BJ (cell line): ENCODE data around the gene RNF181. TPM values are rescaled to one million over a fixed set of nuclear protein-coding genes. Genes with fewer than 3 reads are reported as not detected.
"Not testable (repeated sequence)": the region's sequence is repeated elsewhere in the genome, so short reads cannot be mapped to it uniquely, and the experiment has no call there.

Source experiments
- CTCF ChIA-PET: fragments of 350-600 bp; formaldehyde crosslinking; extraction: SDS; loops from one replicate; lab custom pipeline; 2021; ENCODE audit warnings: antibody characterized with exemption, inconsistent platforms; lab: Yijun Ruan, JAX
- POLR2A ChIA-PET: fragments of 300-600 bp; sonication (Branson Sonifier 250); formaldehyde crosslinking; extraction: SDS; loops from one replicate; lab custom pipeline; 2021; ENCODE audit warnings: antibody characterized with exemption; lab: Charles Lee
- DNase-seq: peaks from one replicate; pipeline ENCODE4 v3.0.0-alpha.2; 2011; ENCODE audit warnings: low read depth
- H3K27me3 ChIP-seq: 2 replicates; pipeline ENCODE4 v1.6.0; 2011; ENCODE audit warnings: low read length; ENCODE audit not compliant: control insufficient read depth, insufficient read depth
- H3K36me3 ChIP-seq: 2 replicates; pipeline ENCODE4 v1.5.1; 2011; ENCODE audit warnings: low read length; ENCODE audit not compliant: control insufficient read depth, insufficient read depth
- H3K4me3 ChIP-seq: 2 replicates; pipeline ENCODE4 v1.5.1; 2011; ENCODE audit warnings: low read depth, mild to moderate bottlenecking, control low read depth, low read length
- polyA plus RNA-seq: library from polyadenylated mRNA; depleted of rRNA; stranded (reverse); fragments of >200 nt; gene quantifications from 2 replicates; pipeline ENCODE4 v1.2.3, GENCODE V29; 2011
- TF ChIP-seq, protein P1 (sequence below): IDR thresholded peaks from 2 replicates; pipeline ENCODE4 v1.5.1; 2011; ENCODE audit warnings: low read depth, mild to moderate bottlenecking, control low read depth, inconsistent platforms, low read length, moderate library complexity; ENCODE audit not compliant: insufficient read depth

Gene RNF181
- polyA plus RNA-seq, 1 experiment, result 376 TPM

DNA sequence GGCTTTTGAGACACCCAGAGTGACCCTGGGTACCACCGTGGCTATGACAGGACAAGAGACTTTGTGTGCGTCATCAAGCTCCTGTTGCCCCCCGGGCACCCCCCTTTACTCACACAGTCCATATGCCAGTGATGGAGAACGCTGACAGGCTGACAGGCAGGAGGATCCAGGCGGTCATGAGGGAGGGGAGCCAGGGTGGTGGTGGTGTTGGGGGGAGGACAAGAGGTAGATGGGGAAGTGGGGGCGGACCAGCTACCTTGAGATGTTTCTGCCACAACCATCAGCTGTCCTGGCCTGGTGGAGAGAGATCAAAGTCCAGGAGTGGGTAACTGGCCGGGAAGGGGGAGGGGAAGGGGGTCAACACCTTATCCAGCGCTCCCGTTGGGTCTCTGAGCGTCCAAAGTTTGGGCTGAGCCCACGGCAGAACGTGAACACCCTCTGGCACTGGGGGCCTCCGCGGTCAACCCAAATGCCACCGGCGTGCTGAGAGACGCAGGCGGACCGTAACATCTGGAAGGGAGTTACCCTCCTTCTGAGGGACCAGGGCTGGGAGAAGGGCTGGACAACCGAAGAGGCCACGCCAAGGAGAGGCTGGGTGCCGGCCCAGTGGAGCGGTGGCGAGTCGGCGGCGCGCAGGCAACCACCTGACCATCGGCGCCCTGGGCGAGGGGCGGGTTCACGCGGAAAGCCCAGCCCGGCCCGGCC is 6.4 kb downstream of the RNF181 start:
- CTCF ChIA-PET, result interaction anchor here (0.6 to 1.6 kb wide), 2 partner anchors 11 to 396 kb away, joined by 3 to 6 read pairs; no protein-coding TSS in a partner anchor
- H3K36me3 ChIP-seq, result peaks cover 16% of the 10 kb centered on the region
- no peaks in the 10 kb centered on the region for H3K27me3 ChIP-seq
- POLR2A ChIA-PET, result interaction anchor here (2.0 kb wide), 1 partner anchor 10 kb away, joined by 5 read pairs; the partner anchor contains the start of gene C2orf68
- peak overlapping the region; percentile 59 for H3K4me3 ChIP-seq
- TF ChIP-seq, protein P1, sequence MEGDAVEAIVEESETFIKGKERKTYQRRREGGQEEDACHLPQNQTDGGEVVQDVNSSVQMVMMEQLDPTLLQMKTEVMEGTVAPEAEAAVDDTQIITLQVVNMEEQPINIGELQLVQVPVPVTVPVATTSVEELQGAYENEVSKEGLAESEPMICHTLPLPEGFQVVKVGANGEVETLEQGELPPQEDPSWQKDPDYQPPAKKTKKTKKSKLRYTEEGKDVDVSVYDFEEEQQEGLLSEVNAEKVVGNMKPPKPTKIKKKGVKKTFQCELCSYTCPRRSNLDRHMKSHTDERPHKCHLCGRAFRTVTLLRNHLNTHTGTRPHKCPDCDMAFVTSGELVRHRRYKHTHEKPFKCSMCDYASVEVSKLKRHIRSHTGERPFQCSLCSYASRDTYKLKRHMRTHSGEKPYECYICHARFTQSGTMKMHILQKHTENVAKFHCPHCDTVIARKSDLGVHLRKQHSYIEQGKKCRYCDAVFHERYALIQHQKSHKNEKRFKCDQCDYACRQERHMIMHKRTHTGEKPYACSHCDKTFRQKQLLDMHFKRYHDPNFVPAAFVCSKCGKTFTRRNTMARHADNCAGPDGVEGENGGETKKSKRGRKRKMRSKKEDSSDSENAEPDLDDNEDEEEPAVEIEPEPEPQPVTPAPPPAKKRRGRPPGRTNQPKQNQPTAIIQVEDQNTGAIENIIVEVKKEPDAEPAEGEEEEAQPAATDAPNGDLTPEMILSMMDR, result no peak
- no peak for DNase-seq

GRCh38 chr2:85602476-85603234 is 7.1 kb downstream of the RNF181 start, which contains the start of gene TMEM150A:
Gene TMEM150A, minus strand, starts transcription at chr2:85602698. Its CDS starts 750 bp downstream, at chr2:85601948.
- CTCF ChIA-PET, result interaction anchor here (0.6 to 1.0 kb wide), 3 partner anchors 17 to 395 kb away, joined by 3 read pairs; no protein-coding TSS in a partner anchor
- Histone ChIP-seq H3K4me3 (peak within 1 kb of the TSS; percentile 59), H3K36me3 (peaks cover 12% of the 10 kb centered on the region), H3K27me3 (no peaks in the 10 kb centered on the region)
- DNase-seq, result no peak
- POLR2A ChIA-PET, result interaction anchor here (2.0 kb wide), 1 partner anchor 9 kb away, joined by 5 read pairs; the partner anchor contains the start of gene C2orf68
- TF ChIP-seq, protein P1, result peak; percentile 28; the same call in 1 of the 2 replicates

GRCh38 chr2:85604133-85604444 is 8.5 kb downstream of the RNF181 start:
- ChIA-PET POLR2A (interaction anchor here (2.2 kb wide), 1 partner anchor 9 kb away, joined by 8 read pairs; the partner anchor contains the start of gene RNF181), CTCF (interaction anchor here (1.0 to 1.1 kb wide), 2 partner anchors 13 to 210 kb away, joined by 3 read pairs; no protein-coding TSS in a partner anchor)
- peaks cover 14% of the 10 kb centered on the region for H3K36me3 ChIP-seq
- not testable (repeated sequence) for H3K27me3 ChIP-seq, H3K4me3 ChIP-seq, DNase-seq

DNA sequence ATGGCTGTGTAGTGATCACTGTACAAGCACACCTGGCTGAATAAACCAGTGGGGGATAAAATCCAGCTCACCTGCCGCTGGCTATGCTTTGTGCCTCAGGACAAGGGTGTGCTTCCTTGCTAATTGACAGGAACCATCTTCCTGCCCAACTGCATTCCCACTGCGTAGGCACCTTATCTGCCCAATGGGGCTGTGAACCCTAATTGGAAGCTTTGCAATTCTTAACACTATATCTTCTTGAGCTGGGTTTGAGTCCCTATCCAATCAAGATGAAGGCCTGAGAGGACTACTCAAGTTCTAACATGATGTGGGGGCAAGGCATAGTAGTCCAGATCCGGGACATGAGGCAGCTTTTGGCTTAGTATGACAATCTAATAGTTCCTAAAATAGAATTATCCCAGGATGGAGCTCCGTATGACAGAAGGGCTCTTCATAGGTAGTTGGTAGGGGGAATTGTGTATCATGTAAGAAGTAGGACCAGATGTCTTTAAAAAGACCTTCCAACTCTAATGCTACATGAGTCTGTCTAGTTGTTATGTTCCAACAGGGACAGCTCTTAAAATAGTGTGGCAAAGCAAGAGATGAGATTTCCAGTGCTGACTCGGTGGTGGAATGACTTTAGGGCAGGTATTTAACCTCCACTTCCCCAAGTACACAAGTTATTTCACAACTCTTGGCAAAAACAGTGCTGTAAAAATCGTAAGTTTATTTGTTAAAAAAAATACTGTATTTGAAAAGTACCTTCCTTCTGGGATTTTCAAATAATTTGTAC is 9.2 kb downstream of the RNF181 start:
- POLR2A ChIA-PET, result interaction anchor here (2.2 kb wide), 1 partner anchor 9 kb away, joined by 8 read pairs; the partner anchor contains the start of gene RNF181
- Histone ChIP-seq H3K36me3 (peaks cover 12% of the 10 kb centered on the region), H3K27me3 (no peaks in the 10 kb centered on the region), H3K4me3 (no peak overlapping the region)
- TF ChIP-seq, protein P1, result no peak
- CTCF ChIA-PET, result interaction anchor here (0.9 to 1.1 kb wide), 3 partner anchors 14 to 209 kb away, joined by 3 to 4 read pairs (median 3); no protein-coding TSS in a partner anchor
- DNase-seq, result no peak
